ENCODE data around the gene PPIL1. TPM values are rescaled to one million over a fixed set of nuclear protein-coding genes. Genes with fewer than 3 reads are reported as not detected.

The PPIL1 gene
- total and polyA plus RNA-seq, 2 of the 8 experiments (the other 6 are each of a cell fraction or from before 2014, with no cell fraction given) = 83.7 to 86.5 TPM

GRCh38 chr6:36823421-36824096 lies 51.0 kb downstream of the PPIL1 start:
- Histone ChIP-seq H2BK20ac (ENCODE audit: low read length) (no peak overlapping the region), H3K27ac (ENCODE audit: low read depth, low read length) (no peak overlapping the region), H3K27me3 (replicated peaks in 1 of 4; ENCODE audit: control insufficient read depth in 3 of 4, extremely low read depth in 1 of 4, insufficient read depth in 3 of 4, low read length in 3 of 4) (no peaks in the 10 kb centered on the region; a peak in 2 of 7 replicates), H3K4me3 (ENCODE audit: extremely low read depth in 1 of 4, insufficient read depth in 2 of 4, low read depth in 3 of 4, low read length in 4 of 4) (no peak overlapping the region), H3K4ac (replicated peaks; ENCODE audit: insufficient read length, low read depth, low read length) (no peak overlapping the region), H2BK120ac (replicated peaks; ENCODE audit: low read depth, low read length) (no peak overlapping the region), H3K23ac (ENCODE audit: insufficient read length) (no peak overlapping the region), H3K23me2 (ENCODE audit: low read depth, low read length) (no peaks in the 10 kb centered on the region), H4K8ac (ENCODE audit: extremely low read depth, insufficient read depth, low read length) (no peak overlapping the region), H3K79me2 (ENCODE audit: control insufficient read depth in 1 of 2, insufficient read depth in 2 of 2, low read length in 2 of 2) (no peaks in the 10 kb centered on the region), H4K20me1 (replicated peaks in 1 of 2; ENCODE audit: control insufficient read depth in 1 of 2, insufficient read depth in 2 of 2, low read length in 2 of 2) (no peaks in the 10 kb centered on the region), H3K79me1 (ENCODE audit: low read depth, low read length) (no peaks in the 10 kb centered on the region), H2AK5ac (ENCODE audit: low read depth, low read length) (no peak overlapping the region), H4K91ac (replicated peaks; ENCODE audit: insufficient read length, low read length) (peak overlapping the region; percentile 34), H3K4me1 (replicated peaks in 1 of 4; ENCODE audit: control insufficient read depth in 3 of 4, insufficient read depth in 4 of 4, low read length in 3 of 4) (peaks cover 0 to 9% (median 2%) of the 10 kb centered on the region in 4 experiments; a peak in 5 of 7 replicates), H2AFZ (ENCODE audit: low read length) (no peak overlapping the region), H3K4me2 (ENCODE audit: insufficient read depth in 1 of 2, low read depth in 2 of 2, low read length in 2 of 2) (no peak overlapping the region), H2BK5ac (ENCODE audit: low read depth, low read length) (no peak overlapping the region), H4K5ac (ENCODE audit: insufficient read length, low read depth, low read length) (no peak overlapping the region), H3K14ac (ENCODE audit: insufficient read length) (no peak overlapping the region), H3K18ac (ENCODE audit: extremely low read depth, low read length) (no peak overlapping the region; the same call in 1 of the 2 replicates), H3K9ac (replicated peaks in 1 of 4; ENCODE audit: extremely low read depth in 1 of 4, low read depth in 3 of 4, low read length in 3 of 4) (no peak overlapping the region), H3K9me3 (ENCODE audit: insufficient read depth in 2 of 2, low read depth in 1 of 2, low read length in 1 of 2) (no peaks in the 10 kb centered on the region), H3K56ac (replicated peaks; ENCODE audit: insufficient read length, low read depth, low read length) (no peak overlapping the region), H3K36me3 (ENCODE audit: control insufficient read depth in 2 of 4, insufficient read depth in 4 of 4, low read length in 3 of 4) (no peaks in the 10 kb centered on the region), H2BK15ac (ENCODE audit: low read length) (peak overlapping the region; percentile 40; the same call in 1 of the 2 replicates), H2BK12ac (ENCODE audit: low read depth, low read length) (0 out of 2 replicates have a peak overlapping the region, but pooled peaks have one; percentile 27)
- POLR2A ChIA-PET (ENCODE audit: partially characterized antibody) = no interaction called here
- WGBS, 2 experiments (ENCODE audit: extremely low coverage in 1 of 2, insufficient coverage in 1 of 2, insufficient read length in 1 of 2, insufficient replicate concordance in 2 of 2, low coverage in 1 of 2, low lambda C conversion rate in 2 of 2, missing lambda C conversion rate in 1 of 2) = 92% methylated on average over 12 of the region's 12 CpGs; no CpG with 5 or more reads in 1 of the 2 experiments
- no peak for FAIRE-seq
- no peak for DNase-seq (ENCODE audit: low read depth in 1 of 2, low spot score in 2 of 2)
- TF ChIP-seq NRF1 (IDR thresholded peaks at IDR 0.05; ENCODE audit: low read depth, low read length) = no peak
- no peak for TF ChIP-seq CTCF (IDR thresholded peaks at IDR 0.05; ENCODE audit: control extremely low read depth in 1 of 3, insufficient read depth in 1 of 3, low read depth in 1 of 3, low read length in 3 of 3)
- no peak for TF ChIP-seq ATF2 (IDR thresholded peaks at IDR 0.05; ENCODE audit: low read length)
- no peak for TF ChIP-seq SIRT6 (IDR thresholded peaks at IDR 0.05; ENCODE audit: low read length)
- no peak for TF ChIP-seq ATF3 (IDR thresholded peaks at IDR 0.05; ENCODE audit: insufficient read depth, low read depth, low read length)
- no peak for TF ChIP-seq CBX5 (IDR thresholded peaks at IDR 0.05; ENCODE audit: low read depth, low read length)
- no peak for TF ChIP-seq PHF8 (conservative IDR thresholded peaks at IDR 0.05; ENCODE audit: low read depth, low read length)
- no peak for TF ChIP-seq TCF12 (IDR thresholded peaks at IDR 0.05; ENCODE audit: low read depth, low read length)
- CTCF ChIA-PET (ENCODE audit: partially characterized antibody) = interaction anchor here (0.6 to 2.3 kb wide), 9 partner anchors 9 to 58 kb away, joined by 3 to 8 read pairs (median 3); no protein-coding TSS in a partner anchor
